Cardiac muscle cell (in vitro differentiated cells and primary cell): ENCODE results near the gene HPCAL4. TPM values are rescaled to one million over a fixed set of nuclear protein-coding genes. Genes with fewer than 3 reads are reported as not detected.

Source experiments
- DNase-seq, 2 donors: peaks; one replicate each; pipeline versions ENCODE4 v3.0.0 to v3.0.0-alpha.2; 2010 to 2017; ENCODE audit warnings: low read depth in 1 of 2, low spot score in 1 of 2
- H3K27ac ChIP-seq: fragments of 200-600 bp; sonication (generic); 2 replicates; pipeline ENCODE4 v1.5.1; 2016
- H3K27me3 ChIP-seq: fragments of 200-600 bp; sonication (generic); 2 replicates; pipeline ENCODE4 v1.6.0; 2016; ENCODE audit warnings: control low read depth
- H3K36me3 ChIP-seq: fragments of 200-600 bp; sonication (generic); 2 replicates; pipeline ENCODE4 v1.5.1; 2016; ENCODE audit warnings: control low read depth
- H3K4me1 ChIP-seq: fragments of 200-600 bp; sonication (generic); 2 replicates; pipeline ENCODE4 v1.8.1; 2017; ENCODE audit warnings: low read depth, mild to moderate bottlenecking, mixed run types
- H3K4me3 ChIP-seq: fragments of 200-600 bp; sonication (generic); 2 replicates; pipeline ENCODE4 v1.5.1; 2016; ENCODE audit warnings: mild to moderate bottlenecking
- H3K9me3 ChIP-seq: fragments of 200-600 bp; sonication (generic); 2 replicates; pipeline ENCODE4 v1.5.1; 2017; ENCODE audit warnings: low read depth, mild to moderate bottlenecking, control low read depth
- polyA plus RNA-seq: library from polyadenylated mRNA; unstranded; fragments of >200 nt; fragmentation: Nextera tagmentation; extraction: Ambion mirVana; gene quantifications from 2 replicates; pipeline ENCODE4 v1.2.1, GENCODE V29; 2016
- total RNA-seq: library from RNA; depleted of rRNA; stranded (reverse); fragments of >200 nt; gene quantifications from 2 replicates; pipeline ENCODE4 v1.2.3, GENCODE V29; 2016
- TF ChIP-seq, protein P1 (sequence below): IDR thresholded peaks from 2 replicates; pipeline ENCODE4 v1.5.1; 2012; ENCODE audit warnings: low read depth, mild to moderate bottlenecking, low read length

Gene HPCAL4
- total and polyA plus RNA-seq, 2 experiments from 2014 or later: 0.06 to 0.09 TPM

DNA sequence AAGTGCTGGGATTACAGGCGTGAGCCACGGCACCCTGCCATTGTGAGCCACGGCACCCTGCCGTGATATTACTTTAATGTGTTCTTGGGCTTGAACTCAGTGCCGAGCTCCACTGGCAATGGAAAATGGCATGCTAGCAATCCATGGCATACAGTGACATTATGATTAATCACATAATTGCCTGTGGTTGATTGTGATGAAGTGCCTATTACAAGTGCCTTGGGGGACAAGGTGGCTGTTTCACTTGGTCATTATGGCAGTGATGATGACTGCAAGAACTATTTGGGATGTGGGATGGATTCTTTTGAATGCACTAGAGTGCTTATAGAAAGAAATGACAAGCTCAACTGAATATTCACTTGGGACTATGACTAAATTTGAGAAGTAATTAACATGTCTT is 22.3 kb upstream of the HPCAL4 start:
- no peak overlapping the region for H3K4me3 ChIP-seq
- peaks cover 98% of the 10 kb centered on the region for H3K27me3 ChIP-seq
- H3K4me1 ChIP-seq: no peaks in the 10 kb centered on the region
- H3K27ac ChIP-seq: no peak overlapping the region
- no peaks in the 10 kb centered on the region for H3K9me3 ChIP-seq
- no peak for DNase-seq
- TF ChIP-seq, protein P1, sequence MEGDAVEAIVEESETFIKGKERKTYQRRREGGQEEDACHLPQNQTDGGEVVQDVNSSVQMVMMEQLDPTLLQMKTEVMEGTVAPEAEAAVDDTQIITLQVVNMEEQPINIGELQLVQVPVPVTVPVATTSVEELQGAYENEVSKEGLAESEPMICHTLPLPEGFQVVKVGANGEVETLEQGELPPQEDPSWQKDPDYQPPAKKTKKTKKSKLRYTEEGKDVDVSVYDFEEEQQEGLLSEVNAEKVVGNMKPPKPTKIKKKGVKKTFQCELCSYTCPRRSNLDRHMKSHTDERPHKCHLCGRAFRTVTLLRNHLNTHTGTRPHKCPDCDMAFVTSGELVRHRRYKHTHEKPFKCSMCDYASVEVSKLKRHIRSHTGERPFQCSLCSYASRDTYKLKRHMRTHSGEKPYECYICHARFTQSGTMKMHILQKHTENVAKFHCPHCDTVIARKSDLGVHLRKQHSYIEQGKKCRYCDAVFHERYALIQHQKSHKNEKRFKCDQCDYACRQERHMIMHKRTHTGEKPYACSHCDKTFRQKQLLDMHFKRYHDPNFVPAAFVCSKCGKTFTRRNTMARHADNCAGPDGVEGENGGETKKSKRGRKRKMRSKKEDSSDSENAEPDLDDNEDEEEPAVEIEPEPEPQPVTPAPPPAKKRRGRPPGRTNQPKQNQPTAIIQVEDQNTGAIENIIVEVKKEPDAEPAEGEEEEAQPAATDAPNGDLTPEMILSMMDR: no peak
- no peaks in the 10 kb centered on the region for H3K36me3 ChIP-seq

DNA sequence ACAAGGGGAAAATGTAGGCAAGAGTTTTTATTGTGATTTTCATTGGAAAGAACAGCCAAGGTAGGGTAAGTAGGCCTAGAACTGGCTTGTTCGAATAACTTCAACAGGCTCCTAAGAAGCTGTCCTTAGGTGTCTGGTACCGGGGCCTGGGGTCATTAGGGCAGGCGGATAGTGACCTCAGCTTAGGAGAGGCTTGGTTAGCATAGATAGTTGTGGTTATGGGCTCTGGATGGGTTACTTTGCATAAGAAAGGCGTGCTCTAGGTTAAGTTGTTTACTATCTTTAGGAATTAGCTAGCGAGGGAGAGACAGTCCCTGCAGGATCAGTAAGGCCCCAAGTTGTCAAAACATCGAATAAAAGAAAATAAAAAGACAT is 20.7 kb upstream of the HPCAL4 start:
- no peak for DNase-seq

DNA sequence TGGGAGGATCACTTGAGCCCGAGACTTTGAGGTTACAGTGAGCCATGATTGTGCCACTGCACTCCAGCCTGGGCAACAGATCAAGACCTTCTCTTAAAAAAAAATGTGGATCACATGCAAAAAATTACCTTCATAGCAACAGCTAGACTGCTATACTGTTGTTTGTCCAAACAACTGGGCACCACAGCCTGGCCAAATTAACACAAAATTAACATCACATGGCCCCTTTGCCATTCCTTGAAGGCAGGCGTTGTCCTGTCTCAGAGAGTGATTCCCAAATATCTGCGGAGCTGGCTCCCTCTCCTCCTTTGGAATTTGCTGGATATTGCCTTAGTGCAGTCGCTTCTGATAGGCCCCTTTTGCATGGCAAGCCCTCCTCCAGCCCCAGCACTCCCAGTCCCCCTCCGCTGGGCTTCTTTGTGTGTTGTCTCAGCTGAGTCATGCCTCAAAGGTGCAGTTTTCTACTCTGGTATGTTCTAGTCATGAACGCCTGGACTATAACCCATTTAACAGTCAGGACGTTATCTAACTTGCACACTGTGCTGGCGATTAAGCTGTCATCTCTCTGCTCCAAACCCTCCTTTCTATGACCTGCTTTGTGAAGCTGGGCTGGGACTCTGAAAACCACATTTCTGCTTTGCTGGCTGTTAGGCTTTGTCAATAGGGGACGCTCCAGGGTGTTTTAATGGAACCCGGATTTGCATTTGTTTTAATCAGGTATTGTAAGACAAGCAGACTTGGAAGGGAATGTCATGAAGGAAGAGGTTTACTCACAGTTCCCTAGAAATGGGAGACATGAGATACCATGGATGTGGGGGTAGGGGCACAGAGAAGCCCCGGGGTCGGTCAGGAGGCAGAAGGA is 20.1 kb upstream of the HPCAL4 start:
- Histone ChIP-seq H3K4me3 (no peak overlapping the region), H3K4me1 (no peaks in the 10 kb centered on the region), H3K9me3 (no peaks in the 10 kb centered on the region), H3K27me3 (peaks cover 98% of the 10 kb centered on the region), H3K36me3 (no peaks in the 10 kb centered on the region), H3K27ac (no peak overlapping the region)
- TF ChIP-seq, protein P1: peak; percentile 46
- peak in 1 of 2 donors; percentile 88 for DNase-seq

More for the DNA sequence above, 20.7 kb upstream of the HPCAL4 start:
- Histone ChIP-seq H3K4me3 (no peak overlapping the region), H3K36me3 (no peaks in the 10 kb centered on the region), H3K4me1 (no peaks in the 10 kb centered on the region), H3K9me3 (no peaks in the 10 kb centered on the region), H3K27me3 (peaks cover 98% of the 10 kb centered on the region), H3K27ac (no peak overlapping the region)
- TF ChIP-seq, protein P1: no peak

DNA sequence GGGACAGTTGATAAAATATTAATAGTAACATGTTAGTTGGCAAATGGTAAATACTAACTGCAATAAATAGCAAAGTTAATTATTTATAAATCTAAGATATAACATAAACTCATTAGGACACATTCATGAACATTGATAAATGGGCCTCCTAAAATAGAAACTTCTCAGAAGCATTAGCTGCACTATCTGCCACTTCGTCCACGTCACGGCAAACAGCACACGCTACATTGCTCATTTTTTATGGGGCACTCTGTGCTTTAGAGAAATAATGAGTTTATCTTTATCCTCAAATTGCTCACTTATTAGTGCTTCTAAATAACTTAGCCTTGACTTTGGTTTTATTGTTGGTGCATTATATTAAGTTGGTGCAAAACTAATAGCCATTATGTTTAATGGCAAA is 16.3 kb upstream of the HPCAL4 start:
- H3K36me3 ChIP-seq: no peaks in the 10 kb centered on the region
- H3K27me3 ChIP-seq: peaks cover 98% of the 10 kb centered on the region

DNA sequence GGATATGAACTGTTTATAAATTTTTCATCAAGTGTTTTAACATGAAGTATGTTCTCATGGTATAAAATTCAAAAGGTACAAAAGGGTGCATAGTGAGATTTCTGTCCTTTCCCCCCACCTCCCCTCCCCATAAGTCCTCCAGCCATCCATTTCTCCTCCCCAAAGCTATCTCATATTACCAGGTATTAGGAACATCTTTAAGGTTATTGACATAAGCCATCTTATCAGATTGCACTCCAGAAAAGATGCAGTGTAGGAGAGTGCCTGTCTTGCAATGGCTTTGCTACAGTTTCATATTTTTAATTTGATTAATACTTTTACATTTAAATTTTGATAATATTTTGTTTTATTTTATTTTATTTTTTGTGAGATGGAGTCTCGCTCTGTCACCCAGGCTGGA is 13.5 kb upstream of the HPCAL4 start:
- Histone ChIP-seq H3K27ac (no peak overlapping the region), H3K4me3 (no peak overlapping the region), H3K9me3 (no peaks in the 10 kb centered on the region), H3K27me3 (peaks cover 83% of the 10 kb centered on the region), H3K36me3 (no peaks in the 10 kb centered on the region), H3K4me1 (peaks cover 4% of the 10 kb centered on the region)
- no peak for DNase-seq
- TF ChIP-seq, protein P1: no peak

More for the DNA sequence above, 16.3 kb upstream of the HPCAL4 start:
- DNase-seq: no peak
- TF ChIP-seq, protein P1: no peak
- H3K4me1 ChIP-seq: no peaks in the 10 kb centered on the region
- H3K4me3 ChIP-seq: no peak overlapping the region
- H3K9me3 ChIP-seq: no peaks in the 10 kb centered on the region
- no peak overlapping the region for H3K27ac ChIP-seq
